ENCODE measurements around the gene GRM8.

GRM8 gene

DNA sequence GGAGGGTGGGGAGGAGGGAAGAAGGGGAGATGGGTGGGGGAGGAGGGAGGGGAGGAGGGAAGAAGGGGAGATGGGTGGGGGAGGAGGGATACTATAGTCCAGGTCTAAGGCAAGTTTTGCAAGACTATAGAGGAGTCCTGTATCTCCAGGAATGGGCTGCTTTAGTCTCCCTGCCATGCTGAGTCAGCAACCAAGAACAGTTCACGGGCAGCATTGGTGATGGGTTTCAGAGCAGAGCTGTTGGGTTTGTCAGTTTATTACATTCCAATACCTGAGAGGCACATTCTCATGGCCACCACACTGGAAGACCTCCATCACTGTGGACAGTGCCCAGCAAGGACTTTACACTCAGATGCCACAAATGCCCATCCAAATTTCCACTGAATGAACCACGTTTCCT, 212.7 kb downstream of the GRM8 start:
- H3K4me3 ChIP-seq (ENCODE audit: low read depth, low read length), result no peak overlapping the region
- TF ChIP-seq CTCF (IDR thresholded peaks at IDR 0.05; ENCODE audit: low read depth, low read length), result no peak

DNA sequence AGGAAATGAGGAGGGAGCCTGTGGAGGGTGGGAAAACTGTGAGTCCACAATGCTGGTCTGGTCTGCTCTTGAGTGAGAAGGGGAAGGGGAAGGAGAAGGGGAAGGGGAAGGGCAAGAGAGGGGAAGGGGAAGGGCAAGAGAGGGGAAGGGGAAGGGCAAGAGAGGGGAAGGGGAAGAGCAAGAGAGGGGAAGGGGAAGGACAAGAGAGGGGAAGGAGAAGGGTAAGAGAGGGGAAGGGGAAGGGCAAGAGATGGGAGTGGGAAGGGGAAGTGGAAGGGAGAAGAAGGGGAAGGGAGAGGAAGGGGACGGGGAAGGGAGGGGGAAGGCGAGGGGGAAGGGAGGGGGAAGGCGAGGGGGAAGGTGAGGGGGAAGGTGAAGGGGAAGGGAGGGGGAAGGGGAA, 213.2 kb downstream of the GRM8 start:
- no peak overlapping the region for H3K4me3 ChIP-seq (ENCODE audit: low read depth, low read length)
- no peak for TF ChIP-seq CTCF (IDR thresholded peaks at IDR 0.05; ENCODE audit: low read depth, low read length)

DNA sequence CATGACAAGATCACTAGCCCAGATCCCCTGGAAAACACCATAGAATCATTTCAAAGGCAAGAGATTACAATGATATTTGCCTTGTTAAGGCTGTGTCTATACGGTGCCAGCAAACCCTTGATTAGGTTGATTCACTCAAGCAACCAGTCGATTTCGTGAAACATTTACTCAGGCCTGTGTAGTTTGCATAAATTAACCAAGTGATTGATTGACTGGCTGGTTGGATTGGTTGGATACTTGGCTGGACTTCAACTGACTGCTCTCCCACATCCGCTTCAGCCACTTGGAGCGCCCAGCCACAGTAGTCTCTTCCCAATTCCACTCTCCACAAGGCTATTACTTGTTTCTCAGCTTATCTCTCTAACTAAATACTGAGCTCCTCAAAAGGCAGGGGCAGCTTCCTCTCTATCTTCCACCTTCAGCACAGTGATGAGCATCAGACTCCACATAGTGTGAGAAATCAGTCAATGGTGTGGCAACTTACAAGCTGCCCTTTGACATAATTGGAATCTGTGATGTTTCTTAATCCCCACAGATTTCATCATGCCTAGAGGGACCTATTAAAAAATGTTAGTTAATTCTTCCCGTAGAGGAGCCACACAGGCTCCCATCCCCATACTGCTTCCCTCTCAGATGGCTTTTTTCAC, 217.4 kb downstream of the GRM8 start:
- no peak for TF ChIP-seq CTCF (IDR thresholded peaks at IDR 0.05; ENCODE audit: low read depth, low read length)
- H3K4me3 ChIP-seq (ENCODE audit: low read depth, low read length), result no peak overlapping the region

- no peak for TF ChIP-seq CTCF (IDR thresholded peaks at IDR 0.05; ENCODE audit: low read depth, low read length)
- no peak overlapping the region for H3K4me3 ChIP-seq (ENCODE audit: low read depth, low read length)
Observed at GRCh38 chr7:127034186-127034806, 218.4 kb downstream of the GRM8 start.

GRCh38 chr7:127029823-127030222, 222.9 kb downstream of the GRM8 start:
- H3K4me3 ChIP-seq (ENCODE audit: low read depth, low read length), result no peak overlapping the region
- TF ChIP-seq CTCF (IDR thresholded peaks at IDR 0.05; ENCODE audit: low read depth, low read length), result no peak

- no peak overlapping the region for H3K4me3 ChIP-seq (ENCODE audit: low read depth, low read length)
- TF ChIP-seq CTCF (IDR thresholded peaks at IDR 0.05; ENCODE audit: low read depth, low read length), result no peak
Observed at GRCh38 chr7:127021857-127022256, 230.9 kb downstream of the GRM8 start.

GRCh38 chr7:127021019-127021738, 231.6 kb downstream of the GRM8 start:
- H3K4me3 ChIP-seq (ENCODE audit: low read depth, low read length), result no peak overlapping the region
- TF ChIP-seq CTCF (IDR thresholded peaks at IDR 0.05; ENCODE audit: low read depth, low read length), result no peak
